Panc1 (cell line): ENCODE data around the gene ACSS3. TPM values are rescaled to one million over a fixed set of nuclear protein-coding genes. Genes with fewer than 3 reads are reported as not detected.

Experiments
- ATAC-seq: fragments of 200-7000 bp; cut with Tn5 transposase; 2 replicates; pipeline ENCODE4 v1.9.1; 2020; ENCODE audit warnings: mild to moderate bottlenecking, moderate library complexity
- BruUV-seq: library from RNA; stranded (reverse); fragments of 400-500 nt; replicated peaks from 2 replicates; lab custom pipeline; 2021; lab: Mats Ljungman, UMichigan
- CTCF ChIA-PET: fragments of 300-600 bp; sonication (Branson Sonifier 250); formaldehyde crosslinking; loops from one replicate; lab custom pipeline; 2022; ENCODE audit warnings: antibody characterized with exemption; lab: Charles Lee
- POLR2A ChIA-PET: fragments of 300-600 bp; sonication (Branson Sonifier 250); formaldehyde crosslinking; loops from one replicate; lab custom pipeline; 2022; ENCODE audit warnings: antibody characterized with exemption; lab: Charles Lee
- DNase-seq: peaks from one replicate; pipeline ENCODE4 v3.0.0-alpha.2; 2010; ENCODE audit warnings: low read depth, low spot score
- H3K27ac ChIP-seq: 2 replicates; pipeline ENCODE4 v1.5.1; 2011; ENCODE audit warnings: mild to moderate bottlenecking, low read length, inconsistent platforms
- H3K27me3 ChIP-seq: fragments of 200-500 bp; sonication (Bioruptor generic); 2 replicates; pipeline ENCODE4 v1.6.0; 2014; ENCODE audit warnings: low read length, inconsistent platforms; ENCODE audit not compliant: control insufficient read depth, insufficient read depth
- H3K36me3 ChIP-seq: fragments of 200-500 bp; sonication (Bioruptor generic); 2 replicates; pipeline ENCODE4 v1.5.1; 2014; ENCODE audit warnings: inconsistent platforms, mild to moderate bottlenecking, low read length, moderate library complexity; ENCODE audit not compliant: control insufficient read depth, insufficient read depth
- H3K4me1 ChIP-seq: 2 replicates; pipeline ENCODE4 v1.5.1; 2011; ENCODE audit warnings: inconsistent platforms, mild to moderate bottlenecking, low read length, moderate library complexity; ENCODE audit not compliant: control insufficient read depth, insufficient read depth
- H3K4me3 ChIP-seq, 2 experiments: 2 replicates each; pipeline ENCODE4 v1.5.1; 2011 to 2012; ENCODE audit warnings: low read depth in 2 of 2, low read length in 2 of 2, mild to moderate bottlenecking in 2 of 2, inconsistent platforms in 1 of 2, moderate library complexity in 1 of 2
- H3K9me3 ChIP-seq: fragments of 200-500 bp; sonication (Bioruptor generic); 2 replicates; pipeline ENCODE4 v1.5.1; 2014; ENCODE audit warnings: low read depth, mild to moderate bottlenecking, inconsistent platforms, low read length, moderate library complexity; ENCODE audit not compliant: control insufficient read depth, insufficient read depth
- POLR2AphosphoS5 ChIP-seq: IDR thresholded peaks from 2 replicates; pipeline ENCODE4 v1.6.1; 2012; ENCODE audit warnings: mild to moderate bottlenecking, low read depth, low read length, moderate library complexity
- REST ChIP-seq, 2 experiments: IDR thresholded peaks; 2 replicates each; pipeline ENCODE4 v1.6.1; 2011 to 2012; ENCODE audit warnings: low read depth in 2 of 2, control low read depth in 1 of 2, low read length in 1 of 2, mild to moderate bottlenecking in 1 of 2, moderate library complexity in 1 of 2; ENCODE audit not compliant: insufficient read depth in 1 of 2
- SIN3A ChIP-seq: IDR thresholded peaks from 2 replicates; pipeline ENCODE4 v1.6.1; 2012; ENCODE audit warnings: low read depth, mild to moderate bottlenecking, low read length, moderate library complexity, borderline replicate concordance; ENCODE audit not compliant: insufficient read depth
- TCF7L2 ChIP-seq: IDR thresholded peaks from 2 replicates; pipeline ENCODE4 v1.6.1; 2011; ENCODE audit warnings: mild to moderate bottlenecking, low read depth, low read length, inconsistent platforms
- in situ Hi-C: cut with HindIII; loops from 2 replicates; pipeline ENCODE4 v1.10.0; 2016; ENCODE audit warnings: low sequenced_read_pairs, low pct_unique_long_range_greater_than_20kb
- intact Hi-C: fragments of 100-400 bp; cut with micrococcal nuclease; formaldehyde crosslinking; loops from one replicate; pipeline ENCODE4 v1.10.0; 2022; ENCODE audit not compliant: unreplicated experiment
- total RNA-seq: library from RNA; stranded (reverse); gene quantifications from one replicate; pipeline ENCODE4 v1.2.1, GENCODE V29; 2021; ENCODE audit not compliant: unreplicated experiment
- TF ChIP-seq, protein P1 (sequence below): fragments of 450-650 bp; IDR thresholded peaks from 2 replicates; pipeline ENCODE4 v1.5.1; 2017; ENCODE audit warnings: mild to moderate bottlenecking

Gene ACSS3
- total RNA-seq, 1 experiment from 2014 or later: 0.10 TPM

DNA sequence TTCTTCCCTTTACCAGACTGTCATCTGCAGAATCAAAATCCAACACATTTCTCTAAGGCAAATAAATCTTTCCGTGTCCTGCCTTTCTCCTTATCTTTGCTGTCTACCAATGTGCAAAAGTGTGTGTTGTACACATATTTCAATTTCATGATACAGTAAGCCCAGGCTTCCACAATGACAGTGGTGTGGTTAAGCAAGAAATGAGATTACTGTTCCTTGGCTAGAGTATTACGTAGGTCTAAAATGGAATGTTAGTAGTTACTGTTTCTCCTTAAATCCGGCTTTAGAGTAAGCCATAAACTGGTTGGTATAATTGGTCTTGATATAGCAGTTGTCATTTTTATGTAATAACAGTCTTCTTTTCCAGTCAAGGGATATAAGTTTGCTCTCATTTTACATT is 82.0 kb downstream of the ACSS3 start:
- Histone ChIP-seq H3K36me3 (no peaks in the 10 kb centered on the region; the same call in 1 of the 2 replicates), H3K4me1 (no peaks in the 10 kb centered on the region), H3K9me3 (no peaks in the 10 kb centered on the region), H3K27me3 (no peaks in the 10 kb centered on the region), H3K27ac (no peak overlapping the region), H3K4me3 (no peak overlapping the region)
- no peak for ATAC-seq
- intact Hi-C loops (no loop called here), in situ Hi-C loops (no loop called here)
- no TSS peak for BruUV-seq
- POLR2A ChIA-PET: no interaction called here
- no peak for DNase-seq
- CTCF ChIA-PET: no interaction called here
- TF ChIP-seq, protein P1, sequence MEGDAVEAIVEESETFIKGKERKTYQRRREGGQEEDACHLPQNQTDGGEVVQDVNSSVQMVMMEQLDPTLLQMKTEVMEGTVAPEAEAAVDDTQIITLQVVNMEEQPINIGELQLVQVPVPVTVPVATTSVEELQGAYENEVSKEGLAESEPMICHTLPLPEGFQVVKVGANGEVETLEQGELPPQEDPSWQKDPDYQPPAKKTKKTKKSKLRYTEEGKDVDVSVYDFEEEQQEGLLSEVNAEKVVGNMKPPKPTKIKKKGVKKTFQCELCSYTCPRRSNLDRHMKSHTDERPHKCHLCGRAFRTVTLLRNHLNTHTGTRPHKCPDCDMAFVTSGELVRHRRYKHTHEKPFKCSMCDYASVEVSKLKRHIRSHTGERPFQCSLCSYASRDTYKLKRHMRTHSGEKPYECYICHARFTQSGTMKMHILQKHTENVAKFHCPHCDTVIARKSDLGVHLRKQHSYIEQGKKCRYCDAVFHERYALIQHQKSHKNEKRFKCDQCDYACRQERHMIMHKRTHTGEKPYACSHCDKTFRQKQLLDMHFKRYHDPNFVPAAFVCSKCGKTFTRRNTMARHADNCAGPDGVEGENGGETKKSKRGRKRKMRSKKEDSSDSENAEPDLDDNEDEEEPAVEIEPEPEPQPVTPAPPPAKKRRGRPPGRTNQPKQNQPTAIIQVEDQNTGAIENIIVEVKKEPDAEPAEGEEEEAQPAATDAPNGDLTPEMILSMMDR: no peak
- TF ChIP-seq SIN3A: no peak
- no peak for TF ChIP-seq TCF7L2
- no peak for TF ChIP-seq REST (IDR thresholded peaks at IDR 0.05; ENCODE audit: insufficient read depth in 1 of 2, low read depth in 2 of 2, low read length in 1 of 2)
- no peak for TF ChIP-seq POLR2AphosphoS5

- ChIA-PET CTCF (no interaction called here), POLR2A (no interaction called here)
- intact Hi-C loops (no loop called here), in situ Hi-C loops (no loop called here)
- TF ChIP-seq, protein P1: no peak
- TF ChIP-seq TCF7L2 (no peak), POLR2AphosphoS5 (no peak), SIN3A (no peak), REST (IDR thresholded peaks at IDR 0.05; ENCODE audit: insufficient read depth in 1 of 2, low read depth in 2 of 2, low read length in 1 of 2) (no peak)
- H3K4me1 ChIP-seq: no peaks in the 10 kb centered on the region
- no peak overlapping the region for H3K27ac ChIP-seq
- H3K4me3 ChIP-seq: no peak overlapping the region
- no TSS peak for BruUV-seq
- DNase-seq (no peak), ATAC-seq (no peak)
- no peaks in the 10 kb centered on the region for H3K9me3 ChIP-seq
- H3K36me3 ChIP-seq: no peaks in the 10 kb centered on the region; the same call in 1 of the 2 replicates
- H3K27me3 ChIP-seq: no peaks in the 10 kb centered on the region
Measured at GRCh38 chr12:81161680-81162079, 83.8 kb downstream of the ACSS3 start.
